Brain pericyte (primary cell): Measurements from ENCODE around the gene RIN2.

Experiments
- DNase-seq: peaks from one replicate; pipeline ENCODE4 v3.0.0-alpha.2; 2012; ENCODE audit warnings: low read depth, low spot score

RIN2 gene

GRCh38 chr20:19765266-19765665, 7.2 kb downstream of the RIN2 start:
- no peak for DNase-seq

GRCh38 chr20:19765913-19766312, 7.9 kb downstream of the RIN2 start:
- DNase-seq, result no peak

GRCh38 chr20:19767070-19767469, 9.0 kb downstream of the RIN2 start:
- DNase-seq, result no peak

GRCh38 chr20:19768325-19768842, 10.3 kb downstream of the RIN2 start:
- DNase-seq, result no peak

- no peak for DNase-seq
Measured at GRCh38 chr20:19769507-19769906, 11.4 kb downstream of the RIN2 start.

GRCh38 chr20:19770375-19770774, 12.3 kb downstream of the RIN2 start:
- no peak for DNase-seq

GRCh38 chr20:19771031-19771430, 13.0 kb downstream of the RIN2 start:
- no peak for DNase-seq

- no peak for DNase-seq
Measured at GRCh38 chr20:19773471-19773870, 15.4 kb downstream of the RIN2 start.

GRCh38 chr20:19774135-19774933, 16.3 kb downstream of the RIN2 start:
- no peak for DNase-seq

GRCh38 chr20:19775353-19776253, 17.5 kb downstream of the RIN2 start:
- no peak for DNase-seq

- DNase-seq, result no peak
Measured at GRCh38 chr20:19777315-19777714, 19.3 kb downstream of the RIN2 start.

GRCh38 chr20:19777981-19778380, 19.9 kb downstream of the RIN2 start:
- no peak for DNase-seq

GRCh38 chr20:19778404-19778803, 20.3 kb downstream of the RIN2 start:
- no peak for DNase-seq

GRCh38 chr20:19779634-19780033, 21.6 kb downstream of the RIN2 start:
- no peak for DNase-seq

- DNase-seq, result no peak
Measured at GRCh38 chr20:19780261-19780660, 22.2 kb downstream of the RIN2 start.

- no peak for DNase-seq
Measured at GRCh38 chr20:19781235-19781634, 23.2 kb downstream of the RIN2 start.

GRCh38 chr20:19782669-19783068, 24.6 kb downstream of the RIN2 start:
- no peak for DNase-seq

GRCh38 chr20:19783966-19784401, 25.9 kb downstream of the RIN2 start:
- DNase-seq, result no peak

- DNase-seq, result peak; percentile 64
Measured at GRCh38 chr20:19784511-19785172, 26.6 kb downstream of the RIN2 start.

GRCh38 chr20:19785173-19785982, 27.3 kb downstream of the RIN2 start:
- no peak for DNase-seq

GRCh38 chr20:19785983-19786285, 27.9 kb downstream of the RIN2 start:
- DNase-seq, result no peak
